Osteocyte (in vitro differentiated cells): ENCODE results near the gene PHF1. TPM values are rescaled to one million over a fixed set of nuclear protein-coding genes. Genes with fewer than 3 reads are reported as not detected.

Source experiments
- DNase-seq: peaks from one replicate; pipeline ENCODE4 v3.0.0; 2021; ENCODE audit warnings: mixed read lengths; ENCODE audit not compliant: unreplicated experiment; ENCODE audit errors: extremely low spot score
- H3K27ac Mint-ChIP-seq: one replicate; pipeline ENCODE4 v1.8.0; 2021; ENCODE audit warnings: mild to moderate bottlenecking, mixed read lengths; ENCODE audit not compliant: unreplicated experiment
- H3K27me3 Mint-ChIP-seq: one replicate; pipeline ENCODE4 v1.8.0; 2021; ENCODE audit warnings: mixed read lengths; ENCODE audit not compliant: unreplicated experiment
- H3K36me3 Mint-ChIP-seq: one replicate; pipeline ENCODE4 v1.8.0; 2021; ENCODE audit warnings: mixed read lengths; ENCODE audit not compliant: unreplicated experiment
- H3K4me1 Mint-ChIP-seq: one replicate; pipeline ENCODE4 v1.8.0; 2021; ENCODE audit warnings: mixed read lengths; ENCODE audit not compliant: unreplicated experiment
- H3K4me3 Mint-ChIP-seq: one replicate; pipeline ENCODE4 v1.8.0; 2021; ENCODE audit warnings: mild to moderate bottlenecking, moderate library complexity, mixed read lengths; ENCODE audit not compliant: unreplicated experiment
- H3K9me3 Mint-ChIP-seq: one replicate; pipeline ENCODE4 v1.8.0; 2021; ENCODE audit warnings: mixed read lengths; ENCODE audit not compliant: unreplicated experiment
- CTCF ChIP-seq: fragments of 200-600 bp; sonication (generic); IDR thresholded peaks from 2 replicates; pipeline ENCODE4 v1.5.0; 2021; ENCODE audit warnings: antibody characterized with exemption, mild to moderate bottlenecking, moderate library complexity
- total RNA-seq: library from RNA; stranded (reverse); gene quantifications from 2 replicates; pipeline ENCODE4 v1.2.1, GENCODE V29; 2021

The PHF1 gene
- total RNA-seq, 1 donor from 2014 or later: 53.5 TPM

- TF ChIP-seq CTCF: no peak
- Mint-ChIP-seq H3K27ac (no peak overlapping the region), H3K4me3 (peak overlapping the region; percentile 6), H3K36me3 (peaks cover 21% of the 10 kb centered on the region), H3K4me1 (peaks cover 62% of the 10 kb centered on the region), H3K9me3 (no peaks in the 10 kb centered on the region), H3K27me3 (no peaks in the 10 kb centered on the region)
- DNase-seq: no peak
These were observed 5.0 kb downstream of the PHF1 start for GRCh38 chr6:33415831-33416230.

GRCh38 chr6:33416386-33417127 lies 5.7 kb downstream of the PHF1 start:
- no peaks in the 10 kb centered on the region for H3K9me3 Mint-ChIP-seq
- DNase-seq: no peak
- H3K36me3 Mint-ChIP-seq: peaks cover 21% of the 10 kb centered on the region
- H3K27ac Mint-ChIP-seq: peak overlapping the region; percentile 99
- no peaks in the 10 kb centered on the region for H3K27me3 Mint-ChIP-seq
- H3K4me1 Mint-ChIP-seq: peaks cover 66% of the 10 kb centered on the region
- H3K4me3 Mint-ChIP-seq: peak overlapping the region; percentile 98
- TF ChIP-seq CTCF: no peak

GRCh38 chr6:33417128-33417902 lies 6.5 kb downstream of the PHF1 start:
- no peak for DNase-seq
- Mint-ChIP-seq H3K4me1 (peaks cover 62% of the 10 kb centered on the region), H3K27ac (peak overlapping the region; percentile 99), H3K4me3 (peak overlapping the region; percentile 98), H3K27me3 (no peaks in the 10 kb centered on the region), H3K9me3 (no peaks in the 10 kb centered on the region), H3K36me3 (peaks cover 20% of the 10 kb centered on the region)
- no peak for TF ChIP-seq CTCF

- peak within 1 kb of the TSS; percentile 98 for H3K4me3 Mint-ChIP-seq
- peaks cover 59% of the 10 kb centered on the region for H3K4me1 Mint-ChIP-seq
- peaks cover 16% of the 10 kb centered on the region for H3K36me3 Mint-ChIP-seq
- peak; percentile 44 for TF ChIP-seq CTCF
- H3K27ac Mint-ChIP-seq: peak within 1 kb of the TSS; percentile 99
- H3K27me3 Mint-ChIP-seq: no peaks in the 10 kb centered on the region
- DNase-seq: peak; percentile 99
- no peaks in the 10 kb centered on the region for H3K9me3 Mint-ChIP-seq
These were observed 7.3 kb downstream of the PHF1 start, which contains the start of gene CUTA for GRCh38 chr6:33417903-33418689. Gene CUTA (minus strand): TSS chr6:33418107. CDS start chr6:33418000, 107 bp downstream.
